Measurements from ENCODE around the gene WWOX. TPM values are rescaled to one million over a fixed set of nuclear protein-coding genes. Genes with fewer than 3 reads are reported as not detected.

Gene WWOX
- total and polyA plus RNA-seq, 2 donors (not counting 1 experiment from before 2014, with no cell fraction given), result 10.5 to 42.3 TPM

DNA sequence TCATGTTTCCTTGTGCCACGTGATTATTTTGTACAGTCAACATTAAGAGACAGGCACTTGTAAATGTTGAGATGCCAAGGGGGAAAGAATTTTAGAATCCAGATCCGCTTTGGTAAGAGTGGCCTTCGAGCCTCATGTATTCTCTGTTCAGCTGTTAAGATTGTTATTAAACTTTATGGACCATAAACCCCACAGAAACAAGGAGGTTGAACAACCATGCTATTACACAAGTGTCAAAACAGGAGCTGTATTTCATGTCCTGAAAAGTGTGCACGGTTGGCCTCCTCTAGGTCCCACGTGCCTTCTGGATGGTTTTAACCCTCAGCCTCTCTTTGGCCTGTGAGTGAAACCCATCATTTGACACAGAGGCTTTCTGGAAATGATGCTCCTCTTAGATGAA, 809.8 kb downstream of the WWOX start:
- no peak overlapping the region for H2AFZ ChIP-seq (ENCODE audit: insufficient read depth, low read depth, low read length, poor library complexity, severe bottlenecking)
- H3K9me3 Mint-ChIP-seq (ENCODE audit: insufficient read depth), result peaks cover 10% of the 10 kb centered on the region
- H3K9me3 ChIP-seq (ENCODE audit: control extremely low read depth in 1 of 3, control insufficient read depth in 2 of 3, insufficient read depth in 1 of 3, low read length in 2 of 3), result peaks cover 1 to 4% (median 2%) of the 10 kb centered on the region in 3 donors
- no peak overlapping the region for H3K4me2 ChIP-seq (replicated peaks; ENCODE audit: low read depth, low read length, poor library complexity, severe bottlenecking)
- H3K4me3 Mint-ChIP-seq, result no peak overlapping the region
- H3K27ac ChIP-seq (ENCODE audit: low read length in 2 of 2), result no peak overlapping the region
- H3K9ac ChIP-seq (ENCODE audit: low read length), result no peak overlapping the region
- H3K36me3 ChIP-seq (replicated peaks in 1 of 2; ENCODE audit: control extremely low read depth in 1 of 2, control insufficient read depth in 1 of 2, extremely low read depth in 1 of 2, insufficient read depth in 2 of 2, low read length in 1 of 2), result no peaks in the 10 kb centered on the region
- H3K27ac Mint-ChIP-seq, result no peak overlapping the region
- TF ChIP-seq EZH2 (IDR thresholded peaks at IDR 0.05; ENCODE audit: borderline replicate concordance, insufficient read depth, low read depth, low read length, poor library complexity, severe bottlenecking), result no peak
- TF ChIP-seq, protein P1, sequence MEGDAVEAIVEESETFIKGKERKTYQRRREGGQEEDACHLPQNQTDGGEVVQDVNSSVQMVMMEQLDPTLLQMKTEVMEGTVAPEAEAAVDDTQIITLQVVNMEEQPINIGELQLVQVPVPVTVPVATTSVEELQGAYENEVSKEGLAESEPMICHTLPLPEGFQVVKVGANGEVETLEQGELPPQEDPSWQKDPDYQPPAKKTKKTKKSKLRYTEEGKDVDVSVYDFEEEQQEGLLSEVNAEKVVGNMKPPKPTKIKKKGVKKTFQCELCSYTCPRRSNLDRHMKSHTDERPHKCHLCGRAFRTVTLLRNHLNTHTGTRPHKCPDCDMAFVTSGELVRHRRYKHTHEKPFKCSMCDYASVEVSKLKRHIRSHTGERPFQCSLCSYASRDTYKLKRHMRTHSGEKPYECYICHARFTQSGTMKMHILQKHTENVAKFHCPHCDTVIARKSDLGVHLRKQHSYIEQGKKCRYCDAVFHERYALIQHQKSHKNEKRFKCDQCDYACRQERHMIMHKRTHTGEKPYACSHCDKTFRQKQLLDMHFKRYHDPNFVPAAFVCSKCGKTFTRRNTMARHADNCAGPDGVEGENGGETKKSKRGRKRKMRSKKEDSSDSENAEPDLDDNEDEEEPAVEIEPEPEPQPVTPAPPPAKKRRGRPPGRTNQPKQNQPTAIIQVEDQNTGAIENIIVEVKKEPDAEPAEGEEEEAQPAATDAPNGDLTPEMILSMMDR (IDR thresholded peaks at IDR 0.05), result no peak
- DNase-seq (no peak), ATAC-seq (ENCODE audit: low read depth) (no peak)
- intact Hi-C loops (cut with micrococcal nuclease), result no loop called here
- no peaks in the 10 kb centered on the region for H3K79me2 ChIP-seq (ENCODE audit: control insufficient read depth, insufficient read depth, low read length)
- H3K4me1 ChIP-seq (ENCODE audit: control insufficient read depth in 2 of 2, insufficient read depth in 2 of 2, low read length in 2 of 2), result no peaks in the 10 kb centered on the region
- H4K20me1 ChIP-seq (ENCODE audit: control insufficient read depth, insufficient read depth, low read length, poor library complexity, severe bottlenecking), result no peaks in the 10 kb centered on the region
- H3K27me3 ChIP-seq (replicated peaks in 1 of 4; ENCODE audit: control extremely low read depth in 1 of 4, control insufficient read depth in 3 of 4, insufficient read depth in 4 of 4, low read length in 3 of 4), result no peaks in the 10 kb centered on the region
- POLR2A ChIA-PET, result no interaction called here
- no peaks in the 10 kb centered on the region for H3K4me1 Mint-ChIP-seq
- no peak overlapping the region for H3K4me3 ChIP-seq (ENCODE audit: control extremely low read depth in 1 of 5, extremely low read depth in 1 of 5, insufficient read depth in 1 of 5, low read depth in 2 of 5, low read length in 4 of 5)
- 76% methylated on average over 3 of the region's 5 CpGs for whole genome bisulfite sequencing (ENCODE audit: insufficient coverage)
- CTCF ChIA-PET, result no interaction called here
- no peaks in the 10 kb centered on the region for H3K27me3 Mint-ChIP-seq

DNA sequence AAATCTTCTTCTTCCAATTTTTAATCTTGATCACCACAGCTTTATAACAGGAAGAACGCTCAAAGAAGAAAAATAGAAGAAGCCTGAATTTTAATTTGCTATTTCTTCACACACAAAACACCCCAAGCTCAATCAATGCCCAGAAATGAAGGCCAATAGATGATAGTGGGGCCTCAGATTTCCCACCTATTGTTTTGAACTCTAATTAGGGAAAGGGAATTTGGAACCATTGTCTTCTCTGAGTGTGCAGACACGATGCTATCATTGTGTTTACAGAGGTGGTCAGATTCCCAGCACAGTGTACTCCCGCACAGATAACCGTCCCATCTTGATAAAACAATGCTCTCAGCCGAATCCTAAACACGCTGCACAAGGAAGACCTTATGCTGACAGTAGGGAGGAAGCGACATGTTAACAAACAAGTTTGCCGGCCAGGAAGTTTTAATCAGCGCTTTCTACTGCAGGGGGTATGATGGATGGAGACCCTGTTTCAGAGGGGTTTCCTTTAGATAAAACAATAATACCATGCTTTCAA, 816.4 kb downstream of the WWOX start:
- POLR2A ChIA-PET, result no interaction called here

More for the DNA sequence above, 816.4 kb downstream of the WWOX start:
- H4K20me1 ChIP-seq (ENCODE audit: control insufficient read depth, insufficient read depth, low read length, poor library complexity, severe bottlenecking), result no peaks in the 10 kb centered on the region
- H3K9me3 ChIP-seq (ENCODE audit: control extremely low read depth in 1 of 3, control insufficient read depth in 2 of 3, insufficient read depth in 1 of 3, low read length in 2 of 3), result peaks cover 0 to 15% (median 3%) of the 10 kb centered on the region in 3 donors
- no peaks in the 10 kb centered on the region for H3K27me3 ChIP-seq (replicated peaks in 1 of 4; ENCODE audit: control extremely low read depth in 1 of 4, control insufficient read depth in 3 of 4, insufficient read depth in 4 of 4, low read length in 3 of 4)
- H2AFZ ChIP-seq (ENCODE audit: insufficient read depth, low read depth, low read length, poor library complexity, severe bottlenecking), result no peak overlapping the region
- no peak overlapping the region for H3K4me3 ChIP-seq (ENCODE audit: control extremely low read depth in 1 of 5, extremely low read depth in 1 of 5, insufficient read depth in 1 of 5, low read depth in 2 of 5, low read length in 4 of 5)
- H3K79me2 ChIP-seq (ENCODE audit: control insufficient read depth, insufficient read depth, low read length), result no peaks in the 10 kb centered on the region
- H3K27ac Mint-ChIP-seq, result no peak overlapping the region
- no peak overlapping the region for H3K9ac ChIP-seq (ENCODE audit: low read length)
- H3K4me1 ChIP-seq (ENCODE audit: control insufficient read depth in 2 of 2, insufficient read depth in 2 of 2, low read length in 2 of 2), result no peaks in the 10 kb centered on the region
- peaks cover 10% of the 10 kb centered on the region for H3K9me3 Mint-ChIP-seq (ENCODE audit: insufficient read depth)
- no peak overlapping the region for H3K4me2 ChIP-seq (replicated peaks; ENCODE audit: low read depth, low read length, poor library complexity, severe bottlenecking)
- H3K27ac ChIP-seq (ENCODE audit: low read length in 2 of 2), result no peak overlapping the region
- TF ChIP-seq, protein P1 (IDR thresholded peaks at IDR 0.05), result no peak
- TF ChIP-seq EZH2 (IDR thresholded peaks at IDR 0.05; ENCODE audit: borderline replicate concordance, insufficient read depth, low read depth, low read length, poor library complexity, severe bottlenecking), result no peak
- no peak for ATAC-seq (ENCODE audit: low read depth)
- no peak for DNase-seq
- H3K36me3 ChIP-seq (replicated peaks in 1 of 2; ENCODE audit: control extremely low read depth in 1 of 2, control insufficient read depth in 1 of 2, extremely low read depth in 1 of 2, insufficient read depth in 2 of 2, low read length in 1 of 2), result no peaks in the 10 kb centered on the region
- H3K4me1 Mint-ChIP-seq, result no peaks in the 10 kb centered on the region
- WGBS (ENCODE audit: insufficient coverage), result 98% methylated on average over 5 of the region's 9 CpGs
- no peaks in the 10 kb centered on the region for H3K27me3 Mint-ChIP-seq
- intact Hi-C loops (cut with micrococcal nuclease), result no loop called here
- CTCF ChIA-PET, result no interaction called here
- no peak overlapping the region for H3K4me3 Mint-ChIP-seq
